CD4-positive, alpha-beta T cell treated with Interleukin-6 at 100 ng/mL for 8 hours (primary cell): ENCODE measurements around the gene RTN4.

ENCODE experiments used
- DNase-seq: peaks from one replicate; pipeline ENCODE4 v3.0.0-alpha.2; 2020; ENCODE audit warnings: mixed read lengths, low spot score

Gene RTN4

DNA sequence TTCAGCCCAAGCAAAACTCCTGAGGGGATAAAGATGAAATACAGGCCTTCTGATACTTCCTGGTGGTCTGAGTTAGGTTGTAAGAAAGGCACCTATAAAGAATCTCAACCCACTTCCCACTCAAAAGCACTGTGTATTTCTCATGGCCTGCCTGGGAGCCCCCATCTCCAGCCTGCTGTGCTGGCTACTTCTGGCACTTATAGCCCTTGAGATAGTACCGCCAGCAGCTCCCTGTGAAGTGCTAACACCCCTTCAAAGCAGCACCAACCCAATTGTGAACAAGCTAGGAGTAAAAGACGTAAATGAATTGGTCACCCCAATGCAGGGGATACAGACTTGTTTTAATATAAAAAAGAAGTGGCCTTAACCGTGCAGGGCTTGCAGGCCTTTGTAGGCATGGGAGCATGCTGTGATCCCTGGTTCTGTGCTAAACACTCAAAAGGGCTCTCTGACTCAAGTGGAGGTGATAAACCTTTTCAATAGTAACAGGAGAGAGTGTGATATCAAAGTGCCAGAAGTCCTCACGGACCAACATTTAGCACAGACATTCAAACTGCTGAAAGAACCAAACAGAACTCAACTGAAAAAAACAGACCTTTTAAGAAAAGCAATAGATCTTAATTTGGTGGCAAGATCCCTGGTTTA, 80.8 kb downstream of the RTN4 start:
- no peak for DNase-seq

DNA sequence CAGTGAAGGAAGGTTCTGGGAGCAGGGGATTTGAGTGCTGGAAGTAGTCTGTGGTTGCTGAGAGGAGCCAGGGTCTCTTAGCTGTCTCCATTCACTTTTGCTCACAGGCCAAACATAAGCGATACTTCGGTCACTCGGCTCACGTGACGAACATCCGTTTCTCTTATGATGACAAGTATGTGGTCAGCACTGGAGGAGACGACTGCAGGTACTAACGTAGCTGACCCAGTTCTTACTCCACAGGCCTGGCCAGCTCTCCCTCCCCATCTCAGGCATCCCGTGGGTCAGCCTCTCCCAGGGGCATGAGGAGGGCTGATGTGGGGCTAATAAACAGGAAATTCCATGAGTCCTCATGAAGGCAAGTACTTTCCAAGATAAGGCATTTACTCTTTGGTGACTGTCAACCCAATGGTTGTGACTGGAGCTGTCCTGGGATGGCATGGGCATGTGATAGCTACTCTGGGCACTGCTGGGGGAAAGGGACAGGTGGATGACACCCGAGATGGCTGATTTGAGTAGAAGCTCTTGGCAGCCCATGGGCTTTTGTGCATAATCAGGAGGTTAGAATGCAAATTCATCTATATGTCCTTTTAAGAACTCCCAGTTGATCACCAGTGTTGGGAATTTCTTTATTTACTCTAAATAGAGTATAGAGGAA, 81.6 kb downstream of the RTN4 start:
- no peak for DNase-seq

GRCh38 chr2:54967759-54968365, 82.4 kb downstream of the RTN4 start:
- DNase-seq = no peak

DNA sequence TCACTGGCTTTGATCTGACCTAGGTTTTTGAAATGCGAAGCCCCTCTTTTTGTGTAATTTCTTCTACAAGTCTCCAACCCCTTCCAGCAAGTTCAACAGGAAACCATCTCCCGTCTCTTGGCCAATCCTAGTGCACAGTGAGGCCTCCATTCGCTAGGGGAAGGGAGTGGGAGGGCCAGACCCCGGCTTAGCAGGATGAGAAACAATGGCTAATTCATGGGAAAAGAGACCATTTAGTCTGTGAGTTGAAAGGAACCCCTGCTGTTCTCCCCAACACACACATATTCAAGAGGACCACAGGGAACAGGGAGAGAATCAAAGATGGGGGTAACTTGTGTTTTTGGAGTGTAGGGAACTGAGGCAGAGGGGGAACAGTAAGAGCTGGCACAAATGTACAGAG, 83.0 kb downstream of the RTN4 start:
- no peak for DNase-seq

- DNase-seq = no peak
Measured at GRCh38 chr2:54966837-54967236, 83.4 kb downstream of the RTN4 start.

DNA sequence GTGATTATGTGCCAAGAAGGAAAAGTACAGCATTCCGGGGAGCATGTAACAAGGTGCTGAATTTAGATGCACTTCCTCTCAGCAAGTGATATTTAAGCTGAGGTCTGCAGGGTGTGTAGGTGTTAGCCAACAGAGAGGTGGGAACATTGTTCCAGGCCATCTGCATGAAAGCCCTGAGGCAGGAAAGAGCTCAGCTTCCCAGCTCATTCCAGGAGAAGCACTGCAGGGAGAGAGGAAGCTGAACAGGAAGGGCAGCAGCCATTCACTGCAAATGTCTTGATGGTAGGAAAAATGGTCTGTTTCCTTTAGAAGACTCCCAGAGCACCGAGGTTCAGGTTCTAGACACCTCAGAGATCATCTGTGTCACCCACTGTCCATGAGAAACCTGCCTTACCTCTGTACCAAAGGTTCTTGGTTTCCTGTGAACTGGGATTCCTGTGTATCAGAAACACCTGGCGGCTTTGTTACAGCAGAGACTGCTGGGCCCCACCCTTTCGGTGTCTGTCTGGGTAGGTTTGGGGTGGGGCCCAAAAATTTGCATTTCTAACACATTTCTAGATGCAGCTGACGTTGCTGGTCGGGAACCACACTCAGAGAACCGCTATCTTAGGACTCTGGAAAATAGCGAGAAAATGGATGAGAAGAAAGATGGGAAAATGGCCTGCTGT, 84.0 kb downstream of the RTN4 start:
- DNase-seq = no peak

GRCh38 chr2:54965425-54965824, 84.8 kb downstream of the RTN4 start:
- no peak for DNase-seq

DNA sequence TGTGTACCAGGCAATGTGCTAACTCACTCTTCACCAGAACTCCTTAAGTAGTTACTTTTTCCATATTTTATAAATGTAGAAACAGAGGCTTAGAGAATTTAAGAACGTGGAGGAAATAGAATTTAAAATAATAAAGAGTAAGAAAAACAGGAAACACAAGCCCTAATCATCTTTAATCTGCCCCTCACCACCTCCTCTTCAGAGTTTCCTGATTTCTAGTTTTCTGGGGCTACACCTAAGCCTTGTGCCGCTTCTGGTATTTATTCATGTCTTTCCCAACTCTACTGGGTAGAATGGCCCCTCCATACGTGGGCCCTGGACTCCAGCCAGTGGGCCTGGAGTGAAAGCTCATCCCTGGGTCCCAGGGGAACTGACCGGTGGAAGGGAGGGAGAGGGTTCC, 85.4 kb downstream of the RTN4 start:
- DNase-seq = no peak

- no peak for DNase-seq
Measured at GRCh38 chr2:54964271-54964670, 86.0 kb downstream of the RTN4 start.

GRCh38 chr2:54963476-54963875, 86.8 kb downstream of the RTN4 start:
- DNase-seq = no peak

DNA sequence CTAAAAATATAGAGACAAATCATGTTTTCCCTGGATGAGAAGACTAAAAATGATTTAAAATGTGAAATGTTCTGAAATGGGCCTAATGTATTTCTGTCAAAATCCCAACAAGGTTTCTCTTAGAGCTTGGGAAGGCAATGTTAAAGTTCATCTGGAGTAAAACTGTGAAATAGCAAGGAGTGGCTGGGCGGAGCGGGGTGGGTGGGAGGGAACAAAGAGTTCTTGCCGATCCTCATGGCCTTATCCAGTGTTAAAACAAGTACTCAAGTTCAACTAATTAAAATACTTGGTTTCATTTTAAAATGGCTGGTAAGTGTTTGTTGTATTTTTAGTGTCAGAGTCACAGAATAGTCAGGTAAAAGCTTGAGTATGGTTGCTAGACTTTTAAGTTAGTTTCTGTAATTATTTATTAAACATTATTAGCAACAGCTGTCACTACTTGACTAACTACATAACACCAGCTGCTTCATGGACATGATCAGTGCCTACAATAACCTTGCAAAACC, 87.3 kb downstream of the RTN4 start:
- no peak for DNase-seq

DNA sequence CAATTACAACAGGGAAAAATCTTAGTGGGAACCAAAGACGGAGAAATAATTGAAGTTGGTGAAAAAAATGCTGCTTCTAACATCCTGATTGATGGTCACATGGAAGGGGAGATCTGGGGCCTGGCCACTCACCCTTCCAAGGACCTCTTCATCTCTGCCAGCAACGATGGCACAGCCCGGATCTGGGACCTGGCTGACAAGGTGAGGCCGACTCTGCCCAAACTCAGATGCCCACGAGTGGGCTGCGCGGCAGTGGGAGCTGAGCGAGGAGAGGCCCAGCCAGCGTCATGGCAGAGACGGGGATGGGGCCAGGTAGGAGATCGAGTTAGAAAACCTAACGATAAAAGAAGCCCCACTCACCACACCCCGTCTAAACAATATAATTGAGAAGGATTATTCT, 87.7 kb downstream of the RTN4 start:
- DNase-seq = no peak

DNA sequence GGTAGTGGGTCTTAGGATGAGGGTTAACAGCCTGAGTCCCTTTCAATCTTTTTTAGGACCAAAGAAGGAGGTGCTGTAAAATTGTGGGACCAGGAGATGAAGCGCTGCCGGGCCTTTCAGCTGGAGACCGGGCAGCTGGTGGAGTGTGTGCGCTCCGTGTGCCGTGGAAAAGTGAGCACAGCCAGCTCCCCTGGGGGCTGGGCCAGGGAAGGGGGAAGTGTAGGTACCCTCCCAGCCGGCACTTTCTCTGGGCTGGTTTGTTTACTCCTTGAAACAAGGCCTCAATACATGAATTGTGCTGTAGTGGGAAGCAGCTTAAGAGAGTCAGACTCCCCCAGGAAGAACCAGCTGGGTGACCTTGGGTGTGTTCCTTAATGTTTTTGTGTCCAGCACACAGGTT, 90.1 kb downstream of the RTN4 start:
- no peak for DNase-seq

DNA sequence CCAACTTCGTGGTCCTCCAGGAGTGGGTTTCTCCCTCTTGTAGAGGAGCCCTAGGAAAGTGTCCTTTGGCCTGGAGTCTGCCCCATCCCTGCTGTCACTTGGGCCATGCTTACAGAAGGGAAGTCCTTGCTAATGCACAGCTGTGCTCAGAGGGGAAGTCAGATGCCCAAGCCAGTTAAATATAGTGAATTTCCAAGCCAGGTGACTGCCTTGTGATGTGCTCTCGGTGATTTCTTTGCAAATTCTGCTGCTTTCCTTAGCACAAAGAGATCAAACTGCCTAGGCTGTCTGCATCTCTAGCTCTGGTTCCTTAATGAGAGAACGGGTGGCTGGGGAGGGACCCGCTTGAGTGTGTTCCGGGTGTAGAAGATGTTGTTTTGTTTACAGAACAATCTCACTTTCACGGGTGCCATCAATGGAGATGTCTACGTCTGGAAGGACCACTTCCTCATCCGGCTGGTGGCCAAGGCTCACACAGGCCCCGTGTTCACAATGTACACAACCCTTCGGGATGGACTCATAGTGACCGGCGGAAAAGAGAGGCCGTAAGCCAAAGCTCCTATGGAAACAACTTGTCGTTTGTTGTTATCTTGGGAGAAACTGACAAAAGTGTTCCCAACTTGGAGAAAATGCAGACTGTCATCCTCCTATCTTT, 91.4 kb downstream of the RTN4 start:
- no peak for DNase-seq

DNA sequence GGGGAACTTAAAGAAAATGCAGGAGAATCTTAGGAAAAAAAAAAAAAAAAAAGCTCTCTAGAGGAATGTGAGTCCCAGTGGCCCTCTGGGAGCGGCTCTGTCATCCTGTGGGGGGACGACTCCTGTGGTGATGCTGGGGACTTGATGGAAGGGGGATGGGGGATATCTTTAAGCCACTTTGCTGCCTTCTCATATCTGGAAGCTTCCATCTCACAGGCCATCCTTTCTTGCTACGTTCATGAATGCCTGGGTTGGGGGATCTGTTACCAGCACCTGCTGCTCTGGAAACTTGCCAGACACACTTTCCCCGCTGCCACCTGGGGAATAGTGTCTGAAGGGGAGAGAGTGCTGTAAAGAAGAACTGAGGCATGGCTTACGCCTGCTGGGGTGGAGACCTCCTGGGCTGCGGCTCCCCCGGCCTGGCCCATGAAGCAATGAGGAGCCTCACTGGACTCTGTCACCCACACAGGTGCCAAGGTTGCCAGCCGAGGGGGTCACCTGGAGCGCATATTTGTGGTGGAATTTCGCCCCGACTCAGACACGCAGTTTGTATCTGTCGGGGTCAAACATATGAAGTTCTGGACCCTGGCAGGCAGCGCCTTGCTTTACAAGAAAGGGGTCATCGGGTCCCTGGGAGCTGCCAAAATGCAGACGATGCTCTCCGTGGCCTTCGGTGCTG, 92.8 kb downstream of the RTN4 start:
- DNase-seq = no peak

GRCh38 chr2:54956111-54956627, 94.1 kb downstream of the RTN4 start:
- no peak for DNase-seq

DNA sequence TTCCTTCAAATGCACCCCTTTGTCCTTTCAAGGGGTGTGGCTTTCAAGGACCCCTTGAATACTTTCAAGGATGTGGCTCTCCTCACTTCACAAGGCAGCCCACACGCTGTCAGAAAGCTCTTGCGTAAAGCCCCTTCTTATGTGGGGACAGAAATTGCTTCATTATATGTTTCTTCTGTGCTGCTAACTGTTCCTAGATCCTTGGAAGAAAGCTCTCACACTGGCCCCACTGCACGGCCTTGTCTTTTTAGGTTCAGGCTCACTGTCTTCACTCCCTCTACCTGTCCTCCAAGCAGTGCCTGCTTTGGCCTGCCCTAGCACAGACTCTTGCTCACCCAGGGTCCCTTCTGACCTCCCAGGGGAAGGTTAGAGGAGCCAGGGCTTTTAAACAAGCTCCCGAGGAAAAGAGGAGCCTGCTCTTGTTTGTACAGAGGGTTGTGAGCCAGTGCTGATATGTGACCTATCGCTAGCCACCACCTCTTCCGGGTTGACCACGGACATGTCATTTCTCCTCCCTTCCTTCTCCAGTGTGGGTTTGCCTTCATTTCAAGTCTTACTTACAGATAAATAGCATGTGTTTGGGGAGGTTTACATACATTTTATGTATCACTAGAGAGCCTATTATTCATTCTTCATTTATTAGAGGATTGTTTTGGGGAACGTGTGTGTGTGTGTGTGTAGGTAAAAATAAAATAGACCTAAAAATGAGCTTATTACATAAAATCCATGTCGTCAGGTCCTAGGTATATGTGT, 94.7 kb downstream of the RTN4 start:
- no peak for DNase-seq

- no peak for DNase-seq
Measured at GRCh38 chr2:54954705-54955357, 95.4 kb downstream of the RTN4 start.

DNA sequence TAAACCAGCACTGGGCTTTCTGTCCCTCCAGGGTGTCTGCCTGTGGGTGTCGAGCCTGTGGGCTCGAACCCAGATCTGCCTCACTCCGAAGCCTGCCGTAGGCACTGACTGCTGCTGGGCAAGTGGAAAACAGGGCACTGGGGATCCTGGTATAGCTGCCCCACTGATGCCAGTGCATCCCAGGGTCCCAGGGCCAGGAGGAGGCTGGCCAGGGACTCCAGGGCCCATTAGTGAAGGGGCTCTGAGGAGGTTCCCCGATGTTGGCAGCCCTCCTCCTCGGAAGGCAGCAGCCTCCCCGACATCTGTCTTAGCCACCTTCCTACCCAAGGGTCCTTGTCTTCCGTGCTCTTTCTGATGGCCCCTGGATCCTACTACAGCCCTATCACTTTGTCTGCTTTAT, 96.1 kb downstream of the RTN4 start:
- DNase-seq = no peak

DNA sequence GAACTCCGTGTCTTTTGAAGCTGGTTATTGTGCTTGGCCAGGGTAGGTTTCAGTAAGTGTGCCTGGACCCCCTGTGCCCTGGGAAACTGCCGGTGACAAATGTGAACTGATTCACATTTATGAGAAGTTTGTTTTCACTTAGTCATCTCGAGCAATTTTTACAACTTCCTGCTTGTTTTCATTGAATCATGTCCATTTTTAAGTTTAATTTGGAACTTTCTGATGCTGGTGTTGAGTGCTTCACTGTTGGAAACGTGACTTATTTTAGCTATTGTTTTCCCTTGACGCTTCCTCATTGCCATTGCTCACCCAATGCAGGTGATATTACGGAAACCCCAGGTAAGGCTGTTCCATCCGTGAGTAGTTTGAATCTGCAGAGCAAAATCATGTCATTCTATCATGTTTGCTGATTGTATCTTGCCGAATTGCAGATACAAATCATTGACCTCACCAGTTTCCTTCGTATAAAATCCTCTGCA, 97.2 kb downstream of the RTN4 start:
- no peak for DNase-seq
